MCF 10A (cell line): ENCODE results near the gene HSFX4. TPM values are rescaled to one million over a fixed set of nuclear protein-coding genes. Genes with fewer than 3 reads are reported as not detected.
"Not testable (repeated sequence)": the region's sequence is repeated elsewhere in the genome, so short reads cannot be mapped to it uniquely, and the experiment has no call there.

ENCODE experiments used
- BruUV-seq: library from RNA; stranded (reverse); fragments of 400-500 nt; replicated peaks from 2 replicates; lab custom pipeline; 2021; lab: Mats Ljungman, UMichigan
- CTCF ChIA-PET: fragments of 300-600 bp; sonication (Branson Sonifier 250); formaldehyde crosslinking; extraction: SDS; loops from one replicate; lab custom pipeline; 2021; ENCODE audit warnings: antibody characterized with exemption, inconsistent platforms; lab: Yijun Ruan, JAX
- POLR2A ChIA-PET: fragments of 300-600, 350-650 bp; sonication (Branson Sonifier 250); formaldehyde crosslinking; extraction: SDS; loops from one replicate; lab custom pipeline; 2020; ENCODE audit warnings: antibody characterized with exemption, inconsistent platforms; lab: Yijun Ruan, JAX
- DNase-seq: peaks from one replicate; pipeline ENCODE4 v3.0.0-alpha.2; 2018; ENCODE audit not compliant: unreplicated experiment
- H3K27ac Mint-ChIP-seq: one replicate; pipeline ENCODE4 v1.8.0; 2022; ENCODE audit warnings: mild to moderate bottlenecking, low read depth, mixed read lengths; ENCODE audit not compliant: unreplicated experiment
- H3K27me3 Mint-ChIP-seq: one replicate; pipeline ENCODE4 v1.8.0; 2022; ENCODE audit warnings: mixed read lengths; ENCODE audit not compliant: insufficient read depth, unreplicated experiment
- H3K36me3 Mint-ChIP-seq: one replicate; pipeline ENCODE4 v1.8.0; 2022; ENCODE audit warnings: mild to moderate bottlenecking, moderate library complexity, mixed read lengths; ENCODE audit not compliant: insufficient read depth, unreplicated experiment
- H3K4me1 Mint-ChIP-seq: one replicate; pipeline ENCODE4 v1.8.0; 2022; ENCODE audit warnings: mixed read lengths; ENCODE audit not compliant: insufficient read depth, unreplicated experiment
- H3K4me3 Mint-ChIP-seq: one replicate; pipeline ENCODE4 v1.8.0; 2022; ENCODE audit warnings: mild to moderate bottlenecking, moderate library complexity, mixed read lengths; ENCODE audit not compliant: unreplicated experiment
- H3K9me3 Mint-ChIP-seq: one replicate; pipeline ENCODE4 v1.8.0; 2022; ENCODE audit warnings: mixed read lengths; ENCODE audit not compliant: unreplicated experiment
- intact Hi-C: fragments of 100-400 bp; cut with micrococcal nuclease; formaldehyde crosslinking; loops from 2 replicates; pipeline ENCODE4 v1.14.1; 2022
- total RNA-seq: library from RNA; stranded (reverse); gene quantifications from 2 replicates; pipeline ENCODE4 v1.2.3, GENCODE V29; 2022
- TF ChIP-seq, protein P1 (sequence below): fragments of 200-600 bp; IDR thresholded peaks from one replicate; pipeline ENCODE4 v1.8.0; 2022; ENCODE audit warnings: antibody characterized with exemption, mild to moderate bottlenecking; ENCODE audit not compliant: unreplicated experiment

Gene HSFX4
- total RNA-seq, 1 experiment from 2014 or later = not detected

DNA sequence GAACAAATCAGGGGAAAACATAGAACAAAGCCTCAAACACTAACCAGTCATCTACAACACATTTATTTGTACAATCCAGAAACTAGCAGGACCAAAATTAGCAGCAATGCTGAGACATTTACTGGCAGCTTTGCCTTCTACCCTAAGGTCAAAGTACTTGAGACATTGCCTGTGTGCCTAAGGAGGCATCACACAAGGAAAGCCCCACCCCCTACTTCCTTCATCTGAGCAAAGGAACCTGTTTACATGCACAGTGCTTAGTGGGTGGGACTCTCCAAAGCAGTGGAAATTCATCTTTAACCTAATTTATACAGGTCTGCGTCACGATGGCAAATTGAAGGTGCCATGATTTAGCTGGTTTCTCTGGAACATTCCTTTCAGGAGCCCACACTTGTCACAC lies 2.8 kb downstream of the HSFX4 start:
- H3K4me1 Mint-ChIP-seq, H3K27ac Mint-ChIP-seq, H3K9me3 Mint-ChIP-seq, intact Hi-C loops, POLR2A ChIA-PET, H3K4me3 Mint-ChIP-seq, BruUV-seq, DNase-seq, CTCF ChIA-PET, H3K27me3 Mint-ChIP-seq: not testable (repeated sequence)
- H3K36me3 Mint-ChIP-seq = peaks cover 12% of the 10 kb centered on the region

DNA sequence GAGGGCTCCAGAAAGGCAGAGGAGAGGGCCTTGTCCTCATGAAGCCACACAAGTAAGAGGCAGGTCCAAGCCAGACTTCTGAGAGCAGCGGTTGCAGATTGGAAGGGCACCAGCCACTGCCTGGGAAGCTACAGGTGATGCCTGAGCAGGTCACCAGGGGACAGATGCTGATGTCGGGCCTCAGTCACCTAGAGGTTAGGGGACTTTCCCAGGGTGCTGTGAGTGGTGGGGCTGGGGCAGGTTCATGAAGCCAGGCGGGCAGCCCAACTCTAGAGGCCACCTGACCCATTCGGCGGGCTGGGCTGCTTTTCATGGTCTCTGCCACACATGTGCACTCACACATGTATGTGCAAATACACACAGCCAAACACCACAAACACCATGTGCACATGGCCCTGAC lies 3.6 kb downstream of the HSFX4 start:
- H3K4me3 Mint-ChIP-seq, BruUV-seq, H3K9me3 Mint-ChIP-seq, H3K4me1 Mint-ChIP-seq, POLR2A ChIA-PET, CTCF ChIA-PET, intact Hi-C loops, H3K27me3 Mint-ChIP-seq, H3K27ac Mint-ChIP-seq, DNase-seq: not testable (repeated sequence)
- H3K36me3 Mint-ChIP-seq = peaks cover 12% of the 10 kb centered on the region

DNA sequence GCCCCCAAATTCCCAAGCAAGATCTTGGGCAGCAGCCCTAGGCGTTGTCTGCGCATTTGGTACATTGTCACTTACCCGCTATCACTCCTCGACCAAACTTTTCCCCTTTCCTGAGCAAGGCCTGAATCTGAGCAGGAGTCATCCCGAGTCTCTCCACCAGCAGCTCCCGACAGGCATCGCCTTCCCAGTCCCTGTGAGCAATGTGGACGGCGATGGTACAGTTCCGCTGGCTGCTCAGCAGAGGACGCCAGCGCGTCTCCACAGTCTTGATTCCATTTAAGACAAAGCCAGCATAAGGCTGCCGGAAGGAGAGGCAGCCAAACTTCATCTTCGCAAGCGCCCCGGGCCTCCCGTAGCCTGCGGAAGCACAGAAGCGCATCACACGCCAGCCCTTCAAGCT lies 4.2 kb downstream of the HSFX4 start:
- H3K9me3 Mint-ChIP-seq, DNase-seq, BruUV-seq, H3K27ac Mint-ChIP-seq, H3K4me1 Mint-ChIP-seq, CTCF ChIA-PET, intact Hi-C loops, H3K4me3 Mint-ChIP-seq, POLR2A ChIA-PET, H3K27me3 Mint-ChIP-seq: not testable (repeated sequence)
- peaks cover 12% of the 10 kb centered on the region for H3K36me3 Mint-ChIP-seq

DNA sequence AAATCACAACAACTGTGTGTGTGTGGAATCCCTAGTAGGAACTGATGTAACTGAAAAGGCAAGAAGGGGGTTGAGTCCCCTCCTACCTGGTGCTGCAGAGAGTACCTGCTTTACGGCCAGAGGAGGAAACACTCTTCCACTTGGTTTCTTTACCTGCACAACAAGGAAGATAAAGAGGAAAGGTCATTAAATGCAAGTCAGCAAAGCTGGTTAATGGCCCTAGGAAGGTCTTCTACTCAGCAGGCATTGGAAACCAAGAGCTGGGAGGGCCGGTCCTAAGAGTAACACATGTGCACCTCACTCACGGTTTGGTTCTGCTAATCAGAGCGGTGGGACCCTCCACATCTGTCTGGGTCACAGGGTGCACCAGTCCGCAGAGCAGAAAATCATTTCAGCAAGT lies 8.0 kb downstream of the HSFX4 start:
- ChIA-PET POLR2A (interaction anchor here (0.6 to 3.8 kb wide), 2 partner anchors 124 to 397 kb away, joined by 3 to 58 read pairs; partner anchors contain the start of gene EOLA1), CTCF (interaction anchor here (0.6 kb wide), 1 partner anchor 562 kb away, joined by 3 read pairs; no protein-coding TSS in a partner anchor)

DNA sequence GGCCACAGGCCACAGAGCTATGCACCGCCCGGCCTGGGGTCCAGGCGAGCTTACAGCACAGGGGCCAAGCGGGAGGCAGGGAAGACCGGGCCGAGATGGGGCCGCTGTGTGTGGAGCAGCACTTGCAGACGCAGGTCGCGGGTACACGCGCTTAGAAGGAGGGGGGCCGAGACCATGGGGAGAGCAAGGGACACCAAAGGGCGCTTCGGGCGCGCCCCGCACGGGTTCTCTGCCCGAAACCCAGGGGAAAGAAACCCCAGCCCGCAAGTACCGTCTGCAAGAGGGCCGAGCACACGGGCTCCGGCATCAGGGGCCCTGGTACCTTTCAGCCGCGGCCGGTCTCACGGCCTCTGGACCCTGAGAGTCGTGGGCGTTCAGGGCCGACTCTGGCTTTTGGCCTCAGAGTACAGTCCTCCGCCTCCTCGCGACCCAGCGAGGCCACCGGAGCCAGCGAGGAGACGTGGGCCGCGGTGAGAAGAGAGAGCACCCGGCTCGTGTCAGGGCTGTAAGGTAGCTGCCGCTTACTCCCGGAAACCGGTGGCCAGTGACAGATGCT lies 8.6 kb downstream of the HSFX4 start:
- POLR2A ChIA-PET = interaction anchor here (0.6 to 3.8 kb wide), 9 partner anchors 22 to 1815 kb away, joined by 3 to 58 read pairs (median 3); partner anchors contain the start of gene EOLA1
- CTCF ChIA-PET = interaction anchor here (0.6 to 1.6 kb wide), 4 partner anchors 12 to 561 kb away, joined by 3 to 6 read pairs (median 4); no protein-coding TSS in a partner anchor
- peaks cover 11% of the 10 kb centered on the region for H3K36me3 Mint-ChIP-seq
- H3K27ac Mint-ChIP-seq = peak overlapping the region; percentile 100
- intact Hi-C loops = no loop called here
- H3K27me3 Mint-ChIP-seq = peaks cover 2% of the 10 kb centered on the region
- H3K4me1 Mint-ChIP-seq = no peaks in the 10 kb centered on the region
- TF ChIP-seq, protein P1, sequence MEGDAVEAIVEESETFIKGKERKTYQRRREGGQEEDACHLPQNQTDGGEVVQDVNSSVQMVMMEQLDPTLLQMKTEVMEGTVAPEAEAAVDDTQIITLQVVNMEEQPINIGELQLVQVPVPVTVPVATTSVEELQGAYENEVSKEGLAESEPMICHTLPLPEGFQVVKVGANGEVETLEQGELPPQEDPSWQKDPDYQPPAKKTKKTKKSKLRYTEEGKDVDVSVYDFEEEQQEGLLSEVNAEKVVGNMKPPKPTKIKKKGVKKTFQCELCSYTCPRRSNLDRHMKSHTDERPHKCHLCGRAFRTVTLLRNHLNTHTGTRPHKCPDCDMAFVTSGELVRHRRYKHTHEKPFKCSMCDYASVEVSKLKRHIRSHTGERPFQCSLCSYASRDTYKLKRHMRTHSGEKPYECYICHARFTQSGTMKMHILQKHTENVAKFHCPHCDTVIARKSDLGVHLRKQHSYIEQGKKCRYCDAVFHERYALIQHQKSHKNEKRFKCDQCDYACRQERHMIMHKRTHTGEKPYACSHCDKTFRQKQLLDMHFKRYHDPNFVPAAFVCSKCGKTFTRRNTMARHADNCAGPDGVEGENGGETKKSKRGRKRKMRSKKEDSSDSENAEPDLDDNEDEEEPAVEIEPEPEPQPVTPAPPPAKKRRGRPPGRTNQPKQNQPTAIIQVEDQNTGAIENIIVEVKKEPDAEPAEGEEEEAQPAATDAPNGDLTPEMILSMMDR = no peak
- peak overlapping the region; percentile 84 for H3K4me3 Mint-ChIP-seq
- BruUV-seq = TSS peak; percentile 66
- no peaks in the 10 kb centered on the region for H3K9me3 Mint-ChIP-seq
- no peak for DNase-seq

More for the DNA sequence above, 8.0 kb downstream of the HSFX4 start:
- H3K4me1 Mint-ChIP-seq, BruUV-seq, DNase-seq, H3K9me3 Mint-ChIP-seq, intact Hi-C loops, H3K27me3 Mint-ChIP-seq: not testable (repeated sequence)
- Mint-ChIP-seq H3K27ac (peak overlapping the region; percentile 78), H3K36me3 (peaks cover 12% of the 10 kb centered on the region), H3K4me3 (peak overlapping the region; percentile 84)

DNA sequence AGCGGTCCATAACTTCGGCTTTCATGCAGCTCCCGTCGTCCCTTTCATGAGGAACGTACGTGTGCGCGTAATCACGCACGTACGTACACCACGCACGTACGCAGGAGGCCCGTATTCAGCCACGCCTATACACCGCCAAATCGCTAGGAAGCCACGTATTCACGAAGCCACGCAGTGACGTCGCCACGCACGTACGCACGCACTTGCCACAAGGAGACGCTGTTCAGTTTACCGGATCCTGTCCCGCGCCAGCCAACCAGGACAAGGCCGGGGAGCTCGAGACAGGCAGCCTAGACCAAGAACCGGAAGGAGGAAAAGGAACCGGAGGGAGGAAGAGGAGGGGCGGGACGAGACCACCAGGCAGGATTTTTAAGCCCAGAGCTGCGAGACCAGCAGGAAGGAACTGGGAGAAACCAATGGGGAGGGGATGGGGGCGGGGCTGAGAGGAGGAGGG lies 9.1 kb downstream of the HSFX4 start, which contains the start of gene EOLA2:
EOLA2 (minus strand) TSS at position 65 of the 454 bp plus-strand sequence. CDS start 4,617 bp downstream, outside the sequence.
- H3K4me1 Mint-ChIP-seq = no peaks in the 10 kb centered on the region
- ChIA-PET CTCF (interaction anchor here (0.9 to 1.6 kb wide), 3 partner anchors 11 to 416 kb away, joined by 3 to 6 read pairs (median 4); no protein-coding TSS in a partner anchor), POLR2A (interaction anchor here (0.5 to 3.8 kb wide), 8 partner anchors 23 to 1815 kb away, joined by 3 to 58 read pairs (median 3); partner anchors contain the start of gene EOLA1)
- peaks cover 6% of the 10 kb centered on the region for H3K36me3 Mint-ChIP-seq
- peak within 1 kb of the TSS; percentile 84 for H3K4me3 Mint-ChIP-seq
- no TSS peak for BruUV-seq
- H3K27ac Mint-ChIP-seq = peak within 1 kb of the TSS; percentile 100
- DNase-seq = peak; percentile 95
- TF ChIP-seq, protein P1 = peak; percentile 13
- peaks cover 7% of the 10 kb centered on the region for H3K27me3 Mint-ChIP-seq
- no peaks in the 10 kb centered on the region for H3K9me3 Mint-ChIP-seq
- intact Hi-C loops = no loop called here
